ENCODE results near the gene RPS17.

RPS17 gene

DNA sequence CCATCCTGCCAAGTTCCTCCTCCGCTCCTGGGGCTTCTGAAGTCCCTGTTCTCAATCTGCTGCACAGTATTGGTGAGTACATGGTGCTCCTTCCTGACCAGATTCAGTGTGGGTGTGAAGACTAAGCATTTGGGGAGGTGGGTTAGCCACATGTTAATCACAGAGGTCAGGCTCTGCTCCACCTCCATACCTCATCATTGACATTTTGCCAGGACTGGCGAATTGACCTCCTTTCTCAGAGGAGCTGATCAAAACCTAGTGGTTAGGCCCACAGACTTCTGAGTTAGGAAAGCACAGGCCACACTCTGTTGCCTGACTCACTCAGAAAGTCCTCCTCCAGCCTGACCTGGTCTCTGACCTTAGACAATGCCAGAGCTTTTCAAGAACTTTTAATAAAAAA, 8.4 kb upstream of the RPS17 start:
- no peaks in the 10 kb centered on the region for H4K20me1 ChIP-seq (ENCODE audit: insufficient read depth, low read length)
- H3F3A ChIP-seq (ENCODE audit: insufficient read depth, low read length) = no peaks in the 10 kb centered on the region; the same call in 1 of the 2 replicates
- no peak overlapping the region for H3K4me3 ChIP-seq (ENCODE audit: low read length)
- H3K9ac ChIP-seq (ENCODE audit: low read length) = no peak overlapping the region
- DNase-seq = no peak
- no peaks in the 10 kb centered on the region for H3K9me3 ChIP-seq (replicated peaks; ENCODE audit: insufficient read depth, low read length)
- no peak for TF ChIP-seq EZH2 (optimal IDR thresholded peaks at IDR 0.05; ENCODE audit: low read depth, low read length)
- TF ChIP-seq, protein P1, sequence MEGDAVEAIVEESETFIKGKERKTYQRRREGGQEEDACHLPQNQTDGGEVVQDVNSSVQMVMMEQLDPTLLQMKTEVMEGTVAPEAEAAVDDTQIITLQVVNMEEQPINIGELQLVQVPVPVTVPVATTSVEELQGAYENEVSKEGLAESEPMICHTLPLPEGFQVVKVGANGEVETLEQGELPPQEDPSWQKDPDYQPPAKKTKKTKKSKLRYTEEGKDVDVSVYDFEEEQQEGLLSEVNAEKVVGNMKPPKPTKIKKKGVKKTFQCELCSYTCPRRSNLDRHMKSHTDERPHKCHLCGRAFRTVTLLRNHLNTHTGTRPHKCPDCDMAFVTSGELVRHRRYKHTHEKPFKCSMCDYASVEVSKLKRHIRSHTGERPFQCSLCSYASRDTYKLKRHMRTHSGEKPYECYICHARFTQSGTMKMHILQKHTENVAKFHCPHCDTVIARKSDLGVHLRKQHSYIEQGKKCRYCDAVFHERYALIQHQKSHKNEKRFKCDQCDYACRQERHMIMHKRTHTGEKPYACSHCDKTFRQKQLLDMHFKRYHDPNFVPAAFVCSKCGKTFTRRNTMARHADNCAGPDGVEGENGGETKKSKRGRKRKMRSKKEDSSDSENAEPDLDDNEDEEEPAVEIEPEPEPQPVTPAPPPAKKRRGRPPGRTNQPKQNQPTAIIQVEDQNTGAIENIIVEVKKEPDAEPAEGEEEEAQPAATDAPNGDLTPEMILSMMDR (IDR thresholded peaks at IDR 0.05; ENCODE audit: low read length) = no peak
- TF ChIP-seq EZH2phosphoT487 (IDR thresholded peaks at IDR 0.05; ENCODE audit: low read length) = no peak
- H3K9me2 ChIP-seq (replicated peaks; ENCODE audit: insufficient read depth, low read length) = no peaks in the 10 kb centered on the region
- H3K79me2 ChIP-seq (ENCODE audit: low read length) = no peaks in the 10 kb centered on the region
- H3K27me3 ChIP-seq (replicated peaks; ENCODE audit: insufficient read depth, low read length) = no peaks in the 10 kb centered on the region
- no peak overlapping the region for H3K27ac ChIP-seq (ENCODE audit: low read length)
- no peaks in the 10 kb centered on the region for H3K36me3 ChIP-seq (replicated peaks; ENCODE audit: insufficient read depth, low read length)
- no peak overlapping the region for H3K4me2 ChIP-seq (ENCODE audit: low read depth, low read length)
- peaks cover 19% of the 10 kb centered on the region for H3K4me1 ChIP-seq (ENCODE audit: low read length)
- no peak overlapping the region for H2AFZ ChIP-seq (ENCODE audit: low read length)

DNA sequence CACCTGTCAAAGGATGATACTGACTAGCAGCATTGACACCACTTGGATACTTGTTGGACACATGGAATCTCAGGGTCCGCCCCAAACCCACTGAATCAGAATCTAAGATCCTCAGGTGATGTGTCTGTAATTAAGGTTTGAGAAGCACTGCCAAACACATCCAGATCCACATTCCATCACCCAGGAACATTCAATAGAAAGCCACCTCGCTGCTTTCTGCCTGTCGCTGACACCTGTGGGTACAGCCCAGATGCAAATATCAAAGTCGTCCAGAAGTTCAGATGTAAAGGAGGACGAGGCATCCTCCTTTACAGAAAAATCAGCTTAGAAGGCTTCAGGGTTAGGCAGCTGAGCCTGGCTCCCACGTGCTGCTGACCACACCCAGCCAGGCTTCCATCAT, 5.2 kb upstream of the RPS17 start:
- H3K4me2 ChIP-seq (ENCODE audit: low read depth, low read length) = no peak overlapping the region
- no peak for DNase-seq
- H3K9me3 ChIP-seq (replicated peaks; ENCODE audit: insufficient read depth, low read length) = no peaks in the 10 kb centered on the region
- H3K4me1 ChIP-seq (ENCODE audit: low read length) = peaks cover 12% of the 10 kb centered on the region
- no peak overlapping the region for H3K27ac ChIP-seq (ENCODE audit: low read length)
- no peak overlapping the region for H3K4me3 ChIP-seq (ENCODE audit: low read length)
- no peak for TF ChIP-seq EZH2phosphoT487 (IDR thresholded peaks at IDR 0.05; ENCODE audit: low read length)
- TF ChIP-seq, protein P1 (IDR thresholded peaks at IDR 0.05; ENCODE audit: low read length) = no peak
- no peak for TF ChIP-seq EZH2 (optimal IDR thresholded peaks at IDR 0.05; ENCODE audit: low read depth, low read length)
- no peaks in the 10 kb centered on the region for H3K9me2 ChIP-seq (replicated peaks; ENCODE audit: insufficient read depth, low read length)
- no peaks in the 10 kb centered on the region; the same call in 1 of the 2 replicates for H3F3A ChIP-seq (ENCODE audit: insufficient read depth, low read length)
- no peaks in the 10 kb centered on the region for H3K36me3 ChIP-seq (replicated peaks; ENCODE audit: insufficient read depth, low read length)
- H2AFZ ChIP-seq (ENCODE audit: low read length) = no peak overlapping the region
- H3K27me3 ChIP-seq (replicated peaks; ENCODE audit: insufficient read depth, low read length) = no peaks in the 10 kb centered on the region
- H4K20me1 ChIP-seq (ENCODE audit: insufficient read depth, low read length) = no peaks in the 10 kb centered on the region
- peaks cover 7% of the 10 kb centered on the region for H3K79me2 ChIP-seq (ENCODE audit: low read length)
- H3K9ac ChIP-seq (ENCODE audit: low read length) = no peak overlapping the region

DNA sequence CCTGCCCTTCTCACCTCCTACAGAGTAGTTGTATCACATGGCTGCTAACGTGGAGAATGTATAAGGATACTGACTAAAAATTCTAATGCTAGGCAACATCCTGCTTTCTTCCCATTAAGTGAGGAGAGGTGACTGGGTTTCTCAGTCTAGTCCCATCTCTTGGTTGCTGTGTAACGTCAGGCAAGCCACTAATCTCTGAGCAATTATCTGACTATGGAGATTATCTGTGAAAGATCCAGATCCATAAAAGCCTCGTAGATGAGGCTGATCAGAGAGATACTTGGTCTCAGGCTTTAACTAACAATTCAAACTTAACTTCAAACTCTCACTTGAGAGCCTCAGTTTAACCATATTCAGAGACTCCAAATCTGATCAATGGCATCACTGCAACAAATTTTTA, 4.7 kb upstream of the RPS17 start:
- Histone ChIP-seq H3K4me3 (ENCODE audit: low read length) (no peak overlapping the region), H3K9ac (ENCODE audit: low read length) (no peak overlapping the region), H3K27ac (ENCODE audit: low read length) (no peak overlapping the region), H3K79me2 (ENCODE audit: low read length) (peaks cover 10% of the 10 kb centered on the region), H3K9me2 (replicated peaks; ENCODE audit: insufficient read depth, low read length) (no peaks in the 10 kb centered on the region), H3K36me3 (replicated peaks; ENCODE audit: insufficient read depth, low read length) (no peaks in the 10 kb centered on the region), H3K4me2 (ENCODE audit: low read depth, low read length) (no peak overlapping the region), H3K27me3 (replicated peaks; ENCODE audit: insufficient read depth, low read length) (no peaks in the 10 kb centered on the region), H3K4me1 (ENCODE audit: low read length) (peaks cover 7% of the 10 kb centered on the region), H4K20me1 (ENCODE audit: insufficient read depth, low read length) (no peaks in the 10 kb centered on the region), H3K9me3 (replicated peaks; ENCODE audit: insufficient read depth, low read length) (no peaks in the 10 kb centered on the region), H3F3A (ENCODE audit: insufficient read depth, low read length) (peaks cover 2% of the 10 kb centered on the region), H2AFZ (ENCODE audit: low read length) (no peak overlapping the region)
- TF ChIP-seq EZH2phosphoT487 (IDR thresholded peaks at IDR 0.05; ENCODE audit: low read length) (no peak), EZH2 (optimal IDR thresholded peaks at IDR 0.05; ENCODE audit: low read depth, low read length) (no peak)
- no peak for DNase-seq

DNA sequence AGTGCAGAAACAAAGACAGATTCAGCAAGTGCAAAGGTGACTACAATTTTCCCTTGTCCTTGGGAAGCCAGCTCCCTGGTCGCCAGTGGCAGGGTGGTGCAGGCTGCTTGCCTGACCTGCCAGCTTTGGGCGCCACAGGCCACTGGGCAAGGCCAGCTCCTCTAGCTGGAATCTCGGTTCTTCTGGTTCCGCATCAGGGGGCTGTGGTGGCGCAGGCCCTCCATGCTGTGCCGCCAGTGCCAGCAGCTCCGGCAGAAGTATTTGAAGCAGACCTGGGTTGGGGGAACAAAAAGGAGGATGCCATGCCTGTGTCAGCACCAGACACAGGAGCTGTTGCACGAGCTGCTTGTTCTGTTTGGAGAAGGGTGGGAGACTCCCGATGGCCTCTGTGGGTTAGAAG, 4.2 kb upstream of the RPS17 start:
- no peaks in the 10 kb centered on the region for H3K9me2 ChIP-seq (replicated peaks; ENCODE audit: insufficient read depth, low read length)
- no peaks in the 10 kb centered on the region for H3K9me3 ChIP-seq (replicated peaks; ENCODE audit: insufficient read depth, low read length)
- peaks cover 7% of the 10 kb centered on the region for H3K4me1 ChIP-seq (ENCODE audit: low read length)
- H3K36me3 ChIP-seq (replicated peaks; ENCODE audit: insufficient read depth, low read length) = no peaks in the 10 kb centered on the region; the same call in 1 of the 2 replicates
- H3K27ac ChIP-seq (ENCODE audit: low read length) = no peak overlapping the region
- H3K9ac ChIP-seq (ENCODE audit: low read length) = no peak overlapping the region
- no peak for TF ChIP-seq EZH2phosphoT487 (IDR thresholded peaks at IDR 0.05; ENCODE audit: low read length)
- no peak overlapping the region for H2AFZ ChIP-seq (ENCODE audit: low read length)
- no peak overlapping the region for H3K4me2 ChIP-seq (ENCODE audit: low read depth, low read length)
- no peak overlapping the region for H3K4me3 ChIP-seq (ENCODE audit: low read length)
- peaks cover 16% of the 10 kb centered on the region for H3K79me2 ChIP-seq (ENCODE audit: low read length)
- peaks cover 8% of the 10 kb centered on the region for H3F3A ChIP-seq (ENCODE audit: insufficient read depth, low read length)
- no peaks in the 10 kb centered on the region for H3K27me3 ChIP-seq (replicated peaks; ENCODE audit: insufficient read depth, low read length)
- no peaks in the 10 kb centered on the region for H4K20me1 ChIP-seq (ENCODE audit: insufficient read depth, low read length)
- no peak for DNase-seq

All from MM.1S (cell line).